Measurements from ENCODE around the gene TBX10.

- TF ChIP-seq CTCF (IDR thresholded peaks at IDR 0.05) (no peak), POLR2A (IDR thresholded peaks at IDR 0.05) (no peak)
Observed at GRCh38 chr11:67630943-67631331, 8.6 kb downstream of the TBX10 start.
